Hepatic stellate cell (primary cell): ENCODE data around the gene ADPRS.

Experiments used
- DNase-seq: peaks from one replicate; pipeline ENCODE4 v3.0.0; 2011; ENCODE audit warnings: low spot score

The ADPRS gene

DNA sequence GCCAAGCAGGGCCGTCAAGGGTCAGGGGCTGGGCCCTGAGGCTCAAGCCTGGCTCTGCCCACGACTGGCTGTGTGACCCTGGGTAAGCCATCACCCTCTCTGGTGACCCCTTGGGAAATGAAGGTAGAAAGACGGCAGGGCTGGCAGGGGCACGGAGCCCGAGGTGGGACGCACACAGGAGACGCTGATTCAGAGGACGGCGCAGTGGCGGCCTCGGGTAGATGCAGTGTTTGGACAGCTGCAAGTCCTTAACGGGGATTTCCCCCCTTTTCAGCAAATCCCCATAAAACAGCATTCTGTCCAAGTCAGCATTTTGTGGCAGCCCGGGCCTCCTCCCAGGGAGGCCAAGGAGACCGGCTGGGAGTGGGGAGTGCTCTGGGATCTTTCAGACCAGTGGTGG, 19.6 kb downstream of the ADPRS start:
- no peak for DNase-seq

DNA sequence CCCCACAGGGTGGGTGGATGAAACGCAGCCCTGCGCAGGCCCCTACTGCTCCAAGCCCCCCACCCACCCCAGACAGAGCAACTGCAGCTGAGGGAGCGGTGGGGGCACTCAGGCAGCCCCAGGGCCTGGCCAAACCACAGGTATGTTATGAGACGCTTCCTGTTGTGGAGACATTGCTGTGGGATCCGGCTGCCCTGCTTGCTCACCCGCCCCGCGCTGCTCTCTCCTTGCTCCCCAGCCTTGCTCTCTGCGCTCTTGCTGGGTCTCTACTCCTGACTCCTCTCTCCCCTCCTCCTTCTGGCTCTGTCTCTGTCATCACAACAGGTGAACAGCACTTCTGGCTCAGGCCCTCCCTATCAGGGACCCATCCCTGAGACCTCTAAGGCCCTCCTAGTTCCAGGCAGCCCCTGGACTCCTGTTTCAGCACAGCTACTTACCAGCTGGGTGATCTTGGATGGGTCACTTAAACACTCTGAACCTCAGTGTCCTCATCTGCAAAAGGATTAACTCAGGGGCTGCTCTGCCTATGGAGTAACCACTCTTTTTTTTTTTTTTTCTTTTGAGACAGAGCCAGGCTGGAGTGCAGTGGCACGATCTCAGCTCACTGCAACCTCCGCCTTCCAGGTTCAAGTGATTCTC, 20.5 kb downstream of the ADPRS start:
- DNase-seq, result peak; percentile 85

DNA sequence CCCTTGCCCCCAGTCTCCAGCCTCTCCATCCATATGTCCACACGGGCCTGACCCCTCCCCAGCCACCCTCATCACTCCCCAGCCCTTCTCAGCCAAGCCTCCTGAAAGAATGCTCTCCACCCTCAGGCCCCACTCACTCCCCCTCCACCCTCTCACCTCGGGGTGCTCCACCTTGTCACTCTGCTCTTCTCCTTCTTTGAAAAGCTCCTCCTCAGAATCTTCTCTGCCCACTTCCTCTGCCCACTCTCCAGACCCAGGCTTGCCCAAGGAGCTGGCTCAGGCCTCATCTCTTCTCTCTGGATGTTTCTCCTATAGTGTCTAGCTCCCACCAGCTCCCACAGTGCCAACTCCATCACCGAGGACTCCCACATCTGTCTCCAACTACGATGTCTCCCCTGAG, 22.5 kb downstream of the ADPRS start:
- DNase-seq, result no peak

DNA sequence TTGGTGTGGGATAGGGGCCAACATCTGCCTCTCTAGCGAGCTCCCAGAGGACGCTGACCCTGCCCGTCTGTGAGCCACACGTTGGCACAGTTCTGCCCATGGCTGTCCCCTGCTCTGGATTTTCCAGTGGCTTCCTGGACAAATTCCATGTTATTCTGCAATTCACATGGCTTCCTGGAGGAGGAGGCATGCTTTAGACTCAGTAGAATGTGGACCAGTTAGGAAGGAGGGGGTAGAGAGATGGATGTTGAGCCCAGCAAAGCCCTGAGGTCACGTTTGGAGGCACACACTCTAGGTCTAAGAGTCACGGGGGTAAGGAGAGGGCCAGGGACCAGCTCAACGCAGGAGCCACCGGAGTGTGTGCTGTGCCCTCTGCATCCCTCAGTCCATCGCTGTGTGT, 24.1 kb downstream of the ADPRS start:
- no peak for DNase-seq

DNA sequence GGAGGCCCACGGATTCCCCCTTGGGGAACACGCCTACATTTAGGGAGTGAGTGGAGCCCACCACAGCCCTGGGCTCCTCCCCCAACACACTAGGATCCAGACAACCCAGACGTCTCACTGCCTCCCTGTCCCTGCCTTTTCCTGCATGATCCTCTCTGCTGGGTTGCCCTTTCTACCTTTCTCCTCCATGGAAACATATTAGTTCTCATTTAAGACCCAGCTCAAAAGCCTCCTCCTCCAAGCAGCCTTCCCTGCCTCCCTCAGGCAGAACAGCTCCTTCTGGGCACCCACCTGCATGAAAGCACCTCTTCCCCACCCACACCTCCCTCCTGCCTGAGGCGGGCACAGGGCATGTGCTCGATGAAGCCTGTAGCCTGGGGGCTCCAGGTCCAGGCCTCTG, 25.7 kb downstream of the ADPRS start:
- no peak for DNase-seq

DNA sequence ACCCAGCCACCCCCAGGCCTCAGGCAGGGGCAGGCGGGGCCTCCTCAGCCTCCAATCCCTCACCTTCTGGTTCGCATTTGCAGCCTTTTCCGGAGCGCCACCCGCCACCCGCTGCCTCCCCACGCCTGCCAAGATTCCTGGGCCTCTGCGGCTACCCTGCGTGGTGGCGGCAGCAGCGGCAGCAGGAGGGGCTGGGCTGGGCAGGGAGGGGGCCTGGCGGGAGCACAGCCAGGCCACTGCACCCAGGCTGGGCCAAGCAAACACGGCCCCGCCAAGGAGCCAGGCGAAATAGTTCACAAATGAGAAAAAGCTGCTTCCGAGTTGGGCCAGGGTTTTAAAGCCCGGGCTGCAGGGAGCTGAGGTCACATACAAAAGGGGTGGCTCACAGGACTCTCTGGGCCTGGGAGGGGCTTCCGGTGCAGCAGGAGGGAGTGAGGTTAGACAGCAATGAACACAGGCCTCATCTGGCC, 26.5 kb downstream of the ADPRS start:
- no peak for DNase-seq

DNA sequence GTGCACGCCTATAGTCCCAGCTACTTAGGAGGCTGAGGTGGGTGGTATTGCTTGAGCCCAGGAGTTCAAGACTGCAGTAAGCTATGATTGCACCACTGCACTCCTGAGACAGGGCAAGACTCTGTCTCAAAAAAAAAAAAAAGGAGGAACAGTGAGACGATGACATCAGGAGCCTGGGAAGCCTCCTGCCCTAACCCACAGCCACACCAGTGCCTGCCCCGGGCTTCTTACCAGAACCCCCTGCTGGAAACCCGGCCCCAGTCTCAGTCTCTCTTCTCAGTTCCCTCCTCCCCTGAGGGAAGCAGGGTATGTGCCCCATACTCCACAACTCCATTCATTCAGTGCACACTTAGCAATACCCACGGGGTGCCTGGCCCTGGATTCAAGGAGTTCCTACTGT, 27.2 kb downstream of the ADPRS start:
- no peak for DNase-seq

DNA sequence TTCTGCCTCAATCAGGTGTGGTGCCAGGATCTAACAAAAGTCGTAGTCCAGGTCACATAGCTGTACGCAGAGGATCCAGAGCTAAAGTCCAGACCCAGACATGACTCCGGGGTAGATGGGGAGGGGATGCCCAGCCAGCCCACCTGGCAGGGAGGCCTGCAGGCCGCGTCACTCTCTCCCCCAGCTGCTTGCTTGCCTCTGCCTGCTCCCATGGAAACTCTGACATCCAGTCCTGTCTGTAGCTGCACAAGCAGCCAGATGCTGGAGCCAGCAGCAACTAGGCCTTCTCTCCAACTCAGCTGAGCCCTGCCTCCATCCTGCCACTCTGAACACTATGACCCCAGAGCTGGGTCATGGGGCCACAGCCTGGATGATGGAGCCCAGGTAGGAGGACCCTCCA, 28.2 kb downstream of the ADPRS start:
- no peak for DNase-seq

DNA sequence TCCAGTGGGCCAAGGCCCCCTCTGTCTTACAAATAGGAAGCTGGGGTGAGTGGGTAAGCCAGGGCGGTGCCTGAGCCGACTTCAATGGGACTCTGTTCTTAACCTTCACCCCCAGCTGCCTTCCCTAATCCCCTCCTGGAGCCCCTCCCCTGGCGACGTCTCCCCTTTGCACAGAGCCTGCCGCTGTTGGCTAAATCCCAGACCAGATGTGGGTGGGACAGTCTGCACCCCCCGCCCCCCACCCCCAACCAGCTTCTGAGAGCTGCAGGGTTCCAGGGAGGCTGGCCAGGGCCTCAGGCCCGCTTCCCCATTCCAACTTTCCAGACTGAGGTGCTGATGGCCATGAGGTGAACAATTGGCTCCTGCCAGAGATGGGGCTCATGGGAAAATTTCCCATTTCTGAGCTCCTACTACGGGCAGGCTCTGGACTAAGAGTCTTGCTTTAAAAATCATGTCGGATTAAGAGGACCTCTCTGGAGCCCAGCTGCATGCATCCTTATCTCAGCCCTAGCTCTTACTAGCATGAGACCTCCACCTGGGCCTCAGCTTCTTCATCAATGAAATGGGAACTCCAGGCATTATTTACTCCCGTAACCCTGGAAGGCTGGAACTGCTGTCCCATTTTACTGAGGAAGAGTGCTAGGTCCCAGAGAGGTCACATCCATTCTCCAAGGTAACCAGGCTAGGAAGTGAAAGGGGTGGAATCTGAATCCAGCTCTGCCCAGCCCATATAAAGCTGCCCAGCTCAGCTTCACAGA, 29.9 kb downstream of the ADPRS start:
- DNase-seq, result no peak

DNA sequence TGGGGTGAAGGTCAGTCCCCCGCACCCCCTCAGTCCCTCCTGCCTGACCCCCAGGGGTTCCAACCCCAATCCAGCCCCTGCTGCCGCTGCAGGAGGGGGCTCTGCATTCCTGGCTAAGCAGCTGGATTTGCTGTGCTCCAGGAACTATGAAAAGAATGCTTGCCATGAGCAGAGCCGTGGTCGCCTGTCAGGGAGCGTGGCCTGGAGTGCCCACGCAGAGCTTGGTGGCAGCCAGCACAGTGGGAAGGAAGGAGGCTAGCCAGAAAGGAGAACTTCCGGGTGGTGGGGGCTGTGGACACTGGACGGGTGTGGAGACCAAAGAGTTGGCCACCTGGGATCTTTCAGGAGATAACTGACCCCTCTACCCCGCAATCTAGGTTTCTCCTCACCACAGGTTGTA, 30.8 kb downstream of the ADPRS start:
- peak; percentile 54 for DNase-seq

DNA sequence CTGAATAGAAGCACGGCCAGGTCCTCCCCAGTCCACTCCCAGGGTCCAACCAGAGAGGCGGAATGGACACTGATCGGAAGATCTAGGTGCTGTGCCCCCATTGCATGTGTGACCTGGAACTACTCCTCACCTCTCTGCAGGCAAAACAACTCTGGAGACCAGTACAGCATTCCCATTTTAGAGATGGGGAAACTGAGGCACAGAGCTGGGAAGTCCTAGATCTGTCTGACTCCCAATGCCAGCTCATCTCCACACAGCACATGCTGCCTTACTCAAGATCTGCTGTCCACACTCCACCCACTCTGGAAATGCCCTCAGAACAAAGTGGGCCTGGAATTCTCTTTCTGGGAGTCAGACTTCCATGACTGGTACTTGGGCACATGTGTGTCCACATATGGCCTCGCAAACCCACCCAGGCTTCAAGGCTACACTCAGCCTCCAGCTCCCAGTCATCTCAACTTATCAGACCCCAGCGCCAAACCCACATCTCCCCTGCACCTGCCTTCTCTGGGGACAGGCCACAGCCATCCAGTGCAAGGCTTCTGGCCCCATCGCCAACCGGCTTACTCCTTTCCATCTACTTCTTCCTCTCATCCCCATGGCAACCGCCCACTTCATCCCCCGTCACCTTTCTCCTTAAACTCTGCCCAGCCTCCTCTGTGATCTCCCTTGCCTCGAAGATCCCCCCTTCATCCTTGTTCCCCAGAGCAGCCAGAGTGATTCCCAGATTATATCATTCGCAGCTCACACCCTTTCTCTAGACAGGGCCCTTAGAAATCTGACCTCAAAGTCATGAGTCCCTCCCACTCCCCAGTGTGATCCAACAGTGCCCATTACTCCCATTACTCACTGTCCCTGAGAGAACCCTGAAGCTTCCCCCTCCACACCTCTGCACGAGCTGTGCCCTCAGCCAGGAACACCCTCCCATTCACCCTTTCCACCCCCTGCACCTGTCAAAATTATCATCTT, 33.7 kb downstream of the ADPRS start:
- DNase-seq, result no peak

DNA sequence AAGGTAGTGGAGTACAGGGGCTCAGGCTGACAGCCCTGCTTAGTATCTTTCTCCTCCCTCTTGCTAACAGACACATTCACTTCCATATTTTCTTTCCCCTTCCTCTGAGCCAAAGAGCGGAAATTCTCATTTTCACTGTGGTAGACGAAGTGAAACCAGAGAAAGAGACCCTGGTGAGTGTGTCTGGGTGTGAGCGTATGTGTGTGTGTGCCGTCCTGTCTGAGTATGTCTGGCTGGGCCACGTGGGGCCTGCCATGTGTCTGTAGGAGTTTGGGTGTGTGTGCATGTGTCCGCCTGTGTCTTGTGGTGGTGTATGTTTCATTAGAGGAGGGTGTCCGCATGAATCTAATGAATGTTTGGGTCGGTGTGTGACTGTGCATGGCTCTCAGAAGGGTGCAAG, 34.7 kb downstream of the ADPRS start:
- DNase-seq, result no peak

DNA sequence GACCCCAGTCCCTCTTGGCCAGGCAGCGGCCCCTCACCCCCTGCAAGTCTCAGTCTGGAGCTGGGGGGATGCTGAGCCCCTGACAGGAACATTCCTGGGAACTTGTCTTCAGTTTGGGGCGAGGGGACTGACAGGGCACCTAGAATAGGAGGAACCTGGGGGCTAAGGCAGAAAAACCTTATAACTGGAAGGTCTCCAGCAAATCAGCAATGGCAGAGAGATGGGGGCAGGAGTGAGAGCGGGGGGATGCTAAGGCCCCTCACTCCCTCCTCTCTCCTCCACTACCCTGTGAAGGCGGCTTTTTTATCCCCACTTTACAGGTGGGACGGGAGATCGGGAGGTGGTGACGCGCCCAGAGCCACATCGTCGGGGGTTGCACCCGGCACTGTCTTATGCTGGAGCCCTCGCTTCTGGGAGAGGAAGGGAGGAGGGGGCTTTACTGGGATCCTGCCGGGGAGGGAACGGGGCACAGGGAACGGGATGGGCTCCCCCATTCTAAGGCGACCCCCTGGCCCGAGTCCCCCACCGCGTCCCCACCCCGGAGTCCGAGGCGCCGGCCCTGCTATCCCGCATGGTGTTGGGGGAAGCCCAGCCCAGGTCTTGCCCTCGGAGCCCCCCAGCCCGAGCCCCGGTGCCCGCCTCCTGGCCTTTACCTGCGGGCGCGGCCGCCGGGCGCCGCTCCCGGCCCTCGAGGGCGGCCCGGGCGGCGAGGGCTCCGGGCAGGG, 35.9 kb downstream of the ADPRS start:
- no peak for DNase-seq

DNA sequence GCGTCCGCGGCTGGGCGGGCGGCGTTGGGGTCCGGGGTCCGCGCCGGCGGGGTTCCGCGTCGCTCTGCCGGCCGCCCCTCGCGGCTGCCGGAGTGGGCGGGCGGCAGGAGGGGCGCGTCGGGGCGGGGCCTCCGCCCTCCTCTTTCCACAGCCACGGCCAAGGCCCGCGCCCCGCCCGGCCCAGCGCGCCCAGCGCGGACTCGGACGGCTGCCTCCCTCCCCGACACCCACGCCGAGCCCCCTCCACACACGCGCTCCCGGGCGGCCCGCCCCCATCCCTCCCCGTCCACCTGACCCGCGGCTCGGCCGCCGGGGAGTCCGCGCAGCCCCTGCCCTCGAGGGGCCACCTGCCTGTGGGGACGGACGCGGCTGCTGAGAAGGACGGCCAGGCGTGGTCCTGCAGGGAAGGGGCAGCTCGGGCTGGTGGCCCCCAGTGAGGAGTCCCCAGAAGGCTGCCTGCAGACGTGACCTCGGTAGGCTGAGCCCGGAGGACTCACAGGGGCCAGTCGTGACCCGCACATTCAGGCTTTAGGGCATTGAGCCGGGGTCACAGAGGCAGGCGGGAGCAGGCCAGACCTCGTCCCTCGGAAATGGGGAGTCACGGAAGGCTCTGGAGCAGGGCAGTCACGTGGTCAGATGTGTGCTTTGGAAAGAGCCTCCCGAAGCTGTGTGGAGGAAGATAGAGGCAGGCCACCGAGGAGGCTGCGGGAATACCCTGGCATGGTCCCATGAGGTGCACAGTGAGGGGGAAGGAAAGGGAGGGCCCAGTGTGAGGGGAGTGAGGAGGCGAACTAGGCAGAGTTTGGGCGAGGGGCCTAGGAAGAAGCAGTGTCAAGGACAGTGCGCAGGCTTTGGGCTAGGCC, 36.7 kb downstream of the ADPRS start, which contains the start of gene COL8A2:
Gene COL8A2, minus strand, starts transcription at position 94 of the 863 bp plus-strand sequence. CDS start 24,980 bp downstream, outside the sequence.
- DNase-seq, result no peak

DNA sequence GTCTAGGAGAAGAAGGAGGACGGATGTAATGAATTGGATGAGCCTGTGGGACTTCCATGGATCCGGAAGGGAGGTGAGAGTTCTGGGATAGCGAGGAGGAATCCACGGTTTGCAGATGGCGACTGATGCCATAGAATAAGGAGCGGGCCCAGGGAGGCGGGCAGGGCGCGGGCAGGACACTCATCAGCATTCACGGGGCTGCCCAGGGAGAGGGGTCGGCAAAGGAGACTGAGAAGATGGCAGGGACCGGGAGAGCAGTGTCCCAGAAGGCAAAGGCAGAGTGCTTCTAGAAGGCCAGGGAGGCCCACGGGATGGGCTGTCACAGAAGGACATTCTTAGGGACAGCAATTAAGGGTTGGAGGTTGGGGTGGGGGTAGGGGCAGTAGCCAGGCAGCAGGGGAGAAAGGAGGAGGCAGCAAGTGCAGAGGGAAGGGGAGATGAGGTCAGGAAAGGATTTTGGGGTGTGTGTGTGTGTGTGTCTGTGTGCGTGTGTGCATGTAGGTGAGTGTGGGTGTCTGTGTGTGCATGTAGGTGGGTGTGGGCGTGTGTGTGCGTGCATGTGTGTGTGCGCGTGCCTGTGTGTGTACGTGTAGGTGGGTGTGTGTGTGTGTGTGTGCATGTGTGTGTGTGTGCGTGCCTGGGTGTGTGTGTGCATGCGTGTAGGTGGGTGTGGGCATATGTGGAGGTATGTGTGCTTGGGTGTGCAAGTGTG, 37.5 kb downstream of the ADPRS start:
- DNase-seq, result no peak

DNA sequence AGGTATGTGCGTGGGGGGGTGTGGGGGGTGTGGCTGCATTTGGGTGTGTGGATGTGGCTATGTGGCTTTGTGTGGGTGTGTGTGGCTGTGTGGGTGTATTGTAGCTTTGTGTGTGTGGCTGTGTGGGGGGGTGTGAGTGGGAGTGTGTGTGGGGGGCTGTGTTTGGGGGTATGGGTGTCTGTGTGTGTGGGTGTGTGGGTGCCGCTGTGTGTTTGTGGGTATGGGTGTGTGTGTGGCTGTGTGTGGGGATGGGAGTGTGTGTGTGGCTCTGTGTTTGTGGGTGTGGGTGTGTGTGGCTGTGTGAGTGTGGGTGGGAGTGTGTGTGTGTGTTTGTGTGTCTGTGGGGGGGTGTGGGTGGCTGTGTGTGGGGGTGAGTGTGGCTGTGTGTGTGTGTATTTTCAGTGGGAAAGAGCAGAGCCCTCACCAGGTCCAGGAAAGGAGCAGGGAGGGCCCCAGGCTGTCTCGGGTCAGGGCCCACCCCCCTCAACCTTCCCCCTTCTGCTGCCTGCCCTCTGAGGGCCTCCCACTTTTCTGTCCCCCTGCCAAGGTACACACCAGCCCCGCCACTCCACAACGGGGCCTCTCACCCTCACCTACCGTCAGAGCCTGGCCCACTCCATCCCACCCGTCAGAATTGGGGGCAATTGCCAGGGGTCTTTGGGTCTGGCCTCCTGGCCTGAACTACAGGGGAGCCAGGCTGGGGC, 38.3 kb downstream of the ADPRS start:
- no peak for DNase-seq

DNA sequence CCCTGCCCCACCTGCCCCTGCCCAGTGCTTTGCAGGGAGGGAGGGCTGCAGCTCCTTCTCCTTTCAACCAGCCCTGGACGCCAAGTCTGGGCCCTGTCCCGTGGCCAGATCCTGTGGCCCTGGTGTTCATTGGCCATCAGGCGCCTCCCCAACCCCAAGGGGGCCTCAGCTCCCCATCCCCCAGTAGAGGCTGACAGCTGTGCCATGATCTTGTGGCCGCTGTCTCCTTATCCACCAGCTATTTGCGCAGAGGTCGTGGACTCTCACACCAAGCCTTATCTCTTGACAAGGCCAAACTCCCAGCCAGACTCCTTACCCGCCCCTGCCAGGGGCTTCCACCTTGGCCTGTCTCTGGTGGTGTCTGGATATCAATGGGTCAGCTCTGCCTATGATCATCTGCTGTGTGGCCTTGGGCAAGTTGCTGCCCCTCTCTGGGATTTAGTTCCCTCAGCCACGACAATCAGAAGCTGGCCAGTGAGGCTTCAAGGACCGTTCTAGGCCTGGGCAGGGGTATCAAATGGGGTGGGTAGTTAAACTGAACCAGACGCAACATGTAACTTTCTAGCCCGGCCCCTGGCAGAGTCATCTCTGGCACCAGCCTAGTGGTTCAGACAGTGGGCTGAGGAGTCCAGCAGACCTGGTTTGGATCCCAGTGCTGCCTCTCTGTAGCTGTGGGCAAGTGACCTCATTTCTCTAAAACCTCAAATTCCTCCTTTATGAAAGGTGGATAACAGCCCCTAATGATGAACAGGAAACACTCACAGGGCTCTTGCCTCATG, 39.6 kb downstream of the ADPRS start:
- no peak for DNase-seq

DNA sequence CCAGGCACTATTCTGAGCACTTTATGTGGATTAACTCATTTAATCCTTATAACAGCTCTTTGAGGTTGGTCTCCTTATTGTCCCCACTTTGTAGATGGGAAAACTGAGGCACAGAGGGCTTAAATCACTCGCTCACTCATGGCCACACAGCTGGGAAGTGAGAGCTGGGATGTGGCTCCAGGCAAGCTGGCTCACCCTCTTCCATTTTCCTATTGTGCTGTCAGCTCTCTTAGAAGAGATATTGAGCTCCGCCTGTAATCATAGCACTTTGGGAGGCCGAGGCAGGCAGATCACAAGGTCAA, 40.2 kb downstream of the ADPRS start:
- no peak for DNase-seq

DNA sequence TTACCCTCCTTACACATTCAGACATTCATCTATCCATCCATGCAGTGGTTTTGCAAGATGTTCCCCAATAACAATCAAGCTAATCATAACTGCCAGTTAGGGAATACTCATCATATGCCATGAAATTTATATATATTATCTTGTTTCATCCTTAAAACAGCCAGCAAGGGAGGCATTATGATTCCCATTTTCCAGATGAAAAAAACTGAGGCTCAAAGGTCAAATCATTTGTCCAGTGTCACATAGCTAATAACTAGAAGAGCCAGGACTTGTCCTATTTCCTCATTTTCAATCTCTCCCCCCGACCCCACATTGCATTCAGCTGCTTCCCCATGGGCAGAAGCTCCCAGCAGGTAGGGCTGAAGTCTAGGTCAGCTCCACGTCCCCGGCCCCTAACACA, 43.3 kb downstream of the ADPRS start:
- DNase-seq, result no peak
